Ectodermal cell (in vitro differentiated cells): ENCODE measurements around the gene ARL6.
"Not testable (repeated sequence)": the region's sequence is repeated elsewhere in the genome, so short reads cannot be mapped to it uniquely, and the experiment has no call there.

Experiments used
- H3K27ac ChIP-seq: 2 replicates; pipeline ENCODE4 v1.7.0; 2013; ENCODE audit warnings: mild to moderate bottlenecking, low read depth, low read length; ENCODE audit not compliant: insufficient read depth, poor library complexity, severe bottlenecking
- H3K27me3 ChIP-seq: 2 replicates; pipeline ENCODE4 v1.7.0; 2013; ENCODE audit warnings: mild to moderate bottlenecking, low read length; ENCODE audit not compliant: insufficient read depth, control insufficient read depth, poor library complexity, severe bottlenecking
- H3K36me3 ChIP-seq: one replicate; pipeline ENCODE4 v1.7.0; 2013; ENCODE audit warnings: low read length; ENCODE audit not compliant: control insufficient read depth, insufficient read depth
- H3K4me1 ChIP-seq: one replicate; pipeline ENCODE4 v1.7.0; 2013; ENCODE audit warnings: low read length; ENCODE audit not compliant: control insufficient read depth, insufficient read depth
- H3K4me3 ChIP-seq: 2 replicates; pipeline ENCODE4 v1.7.0; 2013; ENCODE audit warnings: low read depth, low read length, control low read depth; ENCODE audit not compliant: insufficient read depth
- H3K9me3 ChIP-seq: 2 replicates; pipeline ENCODE4 v1.7.0; 2013; ENCODE audit warnings: mild to moderate bottlenecking, low read length, moderate library complexity; ENCODE audit not compliant: control insufficient read depth
- WGBS, 2 experiments: methylation state at CpG; one replicate each; pipeline ENCODE4 v1.1.7; 2013; ENCODE audit warnings: missing lambda C conversion rate in 2 of 2; 5-methylcytosine and 5-hydroxymethylcytosine counted together

The ARL6 gene

DNA sequence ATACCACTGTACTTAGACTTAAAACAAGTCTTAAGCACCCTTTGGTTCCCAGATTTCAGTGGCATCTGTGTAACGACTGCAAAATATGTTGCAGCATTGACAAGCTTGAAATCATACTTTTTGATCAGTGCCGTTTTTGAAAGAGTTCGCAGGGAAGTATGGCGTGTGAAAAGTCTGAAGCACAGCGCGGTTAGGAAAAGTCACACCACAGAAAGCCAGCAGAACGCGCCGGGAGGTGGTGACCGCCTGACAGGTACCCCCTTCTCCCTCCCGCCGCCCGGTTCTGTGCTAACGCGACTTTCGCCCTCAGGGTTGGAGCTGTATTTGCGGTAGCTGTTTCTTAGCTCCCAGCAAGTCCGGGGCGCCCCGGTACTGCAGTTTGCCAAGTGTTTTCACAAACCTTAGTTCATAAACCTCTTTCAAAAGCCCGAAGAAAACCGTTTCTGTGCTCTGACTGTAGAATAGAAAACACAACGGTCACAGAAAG lies 56.8 kb downstream of the ARL6 start:
- Histone ChIP-seq H3K9me3 (no peaks in the 10 kb centered on the region), H3K4me1 (peaks cover 3% of the 10 kb centered on the region), H3K27me3 (peaks cover 43% of the 10 kb centered on the region), H3K27ac (no peak overlapping the region), H3K4me3 (peak overlapping the region; percentile 68), H3K36me3 (no peaks in the 10 kb centered on the region)
- WGBS, 2 experiments: 3% methylated on average over 23 of the region's 23 CpGs

DNA sequence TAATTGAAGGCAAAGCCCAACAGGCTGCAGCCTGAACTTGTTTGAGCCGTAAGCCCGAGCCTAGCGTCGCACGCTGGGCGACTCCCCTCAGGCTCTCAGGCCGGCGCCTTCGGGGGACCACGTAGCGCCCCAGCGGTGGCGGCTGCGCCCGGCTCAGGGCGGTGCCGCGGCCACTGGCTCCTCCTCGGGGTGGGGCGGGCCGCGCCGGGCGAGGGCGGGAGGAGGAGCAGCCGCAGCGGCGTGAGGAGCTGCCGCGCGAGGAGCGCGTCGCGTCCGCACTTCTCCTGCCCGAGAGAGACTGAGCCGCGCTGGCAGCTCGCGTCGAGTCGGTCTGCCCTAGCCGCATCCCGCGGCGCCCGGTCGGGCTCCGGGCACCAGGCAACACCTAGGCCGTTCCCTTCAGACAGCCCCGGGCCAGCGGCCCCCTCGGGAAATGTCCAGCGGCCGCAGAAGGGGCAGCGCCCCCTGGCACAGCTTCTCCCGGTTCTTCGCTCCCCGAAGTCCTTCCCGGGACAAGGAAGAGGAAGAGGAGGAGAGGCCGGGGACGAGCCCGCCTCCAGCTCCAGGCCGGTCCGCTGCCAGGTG lies 57.3 kb downstream of the ARL6 start, which contains the start of gene CRYBG3:
CRYBG3 (plus strand) TSS at position 238 of the 585 bp plus-strand sequence; CDS start at position 434, 196 bp downstream.
- 0 to 1% methylated on average over 66 of the region's 66 CpGs for WGBS, 2 experiments
- Histone ChIP-seq H3K27me3 (peaks cover 43% of the 10 kb centered on the region), H3K36me3 (no peaks in the 10 kb centered on the region), H3K4me1 (peaks cover 3% of the 10 kb centered on the region), H3K4me3 (peak within 1 kb of the TSS; percentile 68), H3K9me3 (no peaks in the 10 kb centered on the region), H3K27ac (no peak within 1 kb of the TSS)

DNA sequence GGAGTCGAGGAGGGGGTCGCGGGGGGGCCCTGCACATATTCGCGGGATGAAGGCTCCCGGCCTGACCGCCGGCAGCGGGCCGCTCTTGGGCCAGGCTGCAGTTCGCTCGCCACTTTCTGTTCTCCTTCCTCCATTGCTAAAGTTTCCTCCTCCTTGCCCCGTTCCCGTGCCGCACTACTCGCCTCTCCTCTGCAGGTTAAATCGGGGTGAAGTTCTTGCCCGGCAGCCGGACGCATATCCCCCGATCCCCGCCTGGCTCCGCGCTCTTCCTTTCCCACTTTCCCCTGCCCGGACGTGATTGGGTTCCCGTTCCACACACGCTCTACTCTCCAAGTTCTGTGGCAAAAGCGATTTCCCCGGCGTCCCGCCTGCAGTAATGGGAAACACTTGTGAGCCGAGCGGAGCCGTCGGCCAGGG lies 57.8 kb downstream of the ARL6 start:
- peaks cover 43% of the 10 kb centered on the region for H3K27me3 ChIP-seq
- peaks cover 3% of the 10 kb centered on the region for H3K4me1 ChIP-seq
- H3K4me3 ChIP-seq: peak overlapping the region; percentile 68
- no peak overlapping the region for H3K27ac ChIP-seq
- no peaks in the 10 kb centered on the region for H3K9me3 ChIP-seq
- WGBS, 2 experiments: 0% methylated on average over 36 of the region's 36 CpGs
- H3K36me3 ChIP-seq: no peaks in the 10 kb centered on the region

DNA sequence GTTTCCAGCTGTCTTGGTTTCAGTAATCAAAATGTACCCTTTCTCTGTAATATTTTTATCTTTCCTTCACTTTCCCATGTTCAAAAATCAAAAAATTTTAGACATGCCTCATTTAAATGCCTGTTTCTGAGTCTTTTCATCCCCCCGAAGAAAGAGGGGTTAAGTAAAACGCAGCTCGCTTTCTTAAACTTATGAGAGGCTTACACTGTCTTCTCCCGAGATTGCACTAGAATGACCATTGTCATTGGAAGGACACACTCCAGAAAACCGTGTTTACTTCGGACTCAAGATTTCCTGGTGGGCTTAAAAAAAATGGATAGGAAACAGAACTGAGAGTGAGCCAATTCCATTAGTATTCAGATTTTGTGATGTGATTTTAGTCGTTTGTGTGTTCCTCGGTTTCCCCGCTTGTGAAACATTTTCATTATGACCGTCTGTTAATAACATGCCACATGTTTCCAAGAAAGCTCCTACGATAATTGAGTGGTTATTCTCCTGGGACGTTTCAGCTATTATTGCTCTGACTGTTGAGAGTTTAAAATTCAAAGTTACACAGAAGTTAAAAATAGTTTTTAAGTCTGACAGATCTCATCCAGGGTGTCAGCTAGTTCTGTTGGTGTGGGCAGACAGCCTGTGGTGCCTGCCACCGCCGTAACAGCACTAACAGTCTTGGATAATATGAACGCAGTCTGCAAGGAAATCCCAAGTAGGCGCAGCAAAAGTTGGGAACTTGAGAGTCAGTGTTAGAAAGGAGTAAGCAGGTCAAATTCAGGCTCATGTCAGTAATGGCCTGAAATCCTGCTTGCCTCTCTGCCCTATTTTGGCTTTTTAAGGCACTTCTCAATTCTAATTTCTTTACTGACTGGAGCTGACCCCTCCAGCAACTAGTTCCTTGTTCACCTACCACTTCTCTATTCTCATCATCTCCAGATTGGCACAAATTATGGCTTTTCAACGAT lies 58.8 kb downstream of the ARL6 start:
- no peak overlapping the region for H3K27ac ChIP-seq
- peak overlapping the region; percentile 68 for H3K4me3 ChIP-seq
- WGBS, 2 experiments: 72 to 74% methylated on average over 17 of the region's 17 CpGs
- peaks cover 3% of the 10 kb centered on the region for H3K4me1 ChIP-seq
- no peaks in the 10 kb centered on the region for H3K9me3 ChIP-seq
- no peaks in the 10 kb centered on the region for H3K36me3 ChIP-seq
- peaks cover 43% of the 10 kb centered on the region for H3K27me3 ChIP-seq

DNA sequence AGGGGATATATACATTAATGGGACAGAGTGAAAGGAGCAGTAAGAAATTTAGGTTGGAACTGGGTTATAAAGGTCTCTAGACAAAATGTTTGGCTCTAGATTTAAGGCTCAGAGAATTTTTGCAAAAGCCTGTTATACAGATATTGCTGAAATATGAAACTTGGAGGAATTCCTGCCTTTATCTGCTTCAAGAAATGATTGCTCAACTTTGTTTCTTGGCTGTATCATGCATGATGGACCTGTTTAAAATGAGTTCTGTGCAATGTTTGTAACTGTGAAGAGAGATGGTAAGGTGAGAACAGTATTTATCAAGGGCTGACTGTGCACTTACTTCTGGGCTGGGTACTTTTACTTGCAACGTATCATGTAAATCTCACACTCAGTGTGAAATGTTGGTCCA lies 60.5 kb downstream of the ARL6 start:
- WGBS, 2 experiments: 93 to 98% methylated on average over 1 of the region's 1 CpG
- Histone ChIP-seq H3K9me3 (no peaks in the 10 kb centered on the region), H3K4me3 (no peak overlapping the region), H3K27ac (no peak overlapping the region), H3K4me1 (peaks cover 3% of the 10 kb centered on the region), H3K27me3 (peaks cover 37% of the 10 kb centered on the region), H3K36me3 (no peaks in the 10 kb centered on the region)

DNA sequence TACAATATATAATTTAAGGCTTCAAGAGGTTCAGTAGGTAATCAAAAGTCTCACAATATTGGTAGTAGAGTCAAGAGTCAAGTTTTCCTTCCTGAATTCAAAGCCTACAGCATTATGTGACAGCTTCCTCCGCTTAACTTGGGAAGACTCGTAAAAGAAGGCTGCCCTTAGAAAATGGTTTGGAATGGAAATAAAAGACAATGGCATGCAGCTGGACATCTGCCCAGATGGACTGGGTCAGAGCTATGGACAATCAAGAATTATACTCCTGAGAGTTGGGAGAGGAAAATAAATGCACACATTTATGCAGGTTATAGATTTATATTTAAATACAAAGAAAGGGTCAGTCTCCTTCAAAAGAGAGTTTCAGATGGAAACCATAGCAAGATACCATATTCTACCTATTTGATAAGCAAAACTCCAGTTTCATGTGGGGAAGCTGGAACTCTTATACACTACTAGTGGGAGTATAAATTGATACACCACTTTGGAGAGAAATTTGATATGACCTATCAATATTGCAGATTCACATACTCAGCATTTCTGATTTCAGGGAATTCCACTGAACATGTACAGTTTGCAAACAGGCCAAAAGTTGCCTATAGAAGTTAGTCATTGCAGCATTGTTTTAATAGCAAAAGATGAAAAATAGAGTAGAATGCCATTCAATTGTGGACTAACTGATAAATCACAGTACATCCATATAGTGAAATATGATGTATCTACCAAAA lies 63.3 kb downstream of the ARL6 start:
- Histone ChIP-seq H3K4me1 (peaks cover 3% of the 10 kb centered on the region), H3K27ac (no peak overlapping the region), H3K36me3 (no peaks in the 10 kb centered on the region), H3K27me3 (peaks cover 11% of the 10 kb centered on the region), H3K4me3 (no peak overlapping the region), H3K9me3 (no peaks in the 10 kb centered on the region)
- 88 to 100% methylated on average over 2 of the region's 2 CpGs for WGBS, 2 experiments

DNA sequence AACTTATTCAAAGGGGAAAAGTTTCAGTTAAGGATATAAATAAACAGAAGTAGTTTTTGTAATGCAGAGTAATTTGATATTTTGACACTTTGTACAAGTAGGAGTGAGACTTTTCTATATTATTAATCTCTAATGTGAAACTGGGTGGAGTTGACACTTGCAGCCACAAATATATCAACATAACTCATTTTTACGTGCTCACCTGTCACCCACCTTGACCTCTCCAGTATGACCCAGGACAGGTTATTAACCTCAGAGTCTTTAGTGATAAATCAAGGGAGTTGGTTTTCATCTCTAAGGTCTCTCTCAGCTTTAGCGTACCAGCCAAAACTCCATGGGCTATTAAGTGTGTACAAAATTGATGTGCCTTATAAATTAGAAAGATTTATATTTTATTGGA lies 64.6 kb downstream of the ARL6 start:
- Histone ChIP-seq H3K4me3 (no peak overlapping the region), H3K27ac (no peak overlapping the region), H3K9me3 (no peaks in the 10 kb centered on the region), H3K4me1 (no peaks in the 10 kb centered on the region), H3K36me3 (no peaks in the 10 kb centered on the region), H3K27me3 (no peaks in the 10 kb centered on the region)
- 100% methylated on average over 1 to 2 of the region's 2 CpGs for WGBS, 2 experiments

DNA sequence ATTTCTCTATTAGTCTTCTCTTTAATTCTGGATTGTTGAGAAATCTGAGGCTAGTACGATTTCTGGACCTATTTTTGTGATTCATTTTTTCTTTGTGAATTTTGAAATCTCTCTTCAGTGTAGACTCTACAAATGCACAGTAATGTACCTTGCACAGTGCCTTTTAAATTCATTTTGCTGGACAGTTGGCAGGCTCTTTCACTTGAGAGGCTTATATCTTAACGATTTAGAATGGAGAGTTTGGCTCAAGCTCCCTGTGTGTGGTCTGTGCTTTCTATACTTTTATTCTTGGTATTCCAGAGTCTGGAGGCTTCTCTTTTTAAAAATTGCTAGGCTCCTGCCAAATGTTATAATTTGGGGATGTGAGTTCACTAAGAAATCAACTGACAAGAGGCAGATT lies 66.1 kb downstream of the ARL6 start:
- no peak overlapping the region for H3K27ac ChIP-seq
- no peaks in the 10 kb centered on the region for H3K9me3 ChIP-seq
- no peaks in the 10 kb centered on the region for H3K36me3 ChIP-seq
- H3K4me1 ChIP-seq: no peaks in the 10 kb centered on the region
- no peaks in the 10 kb centered on the region for H3K27me3 ChIP-seq
- H3K4me3 ChIP-seq: no peak overlapping the region
- WGBS, 2 experiments: 91 to 100% methylated on average over 1 to 2 of the region's 2 CpGs

DNA sequence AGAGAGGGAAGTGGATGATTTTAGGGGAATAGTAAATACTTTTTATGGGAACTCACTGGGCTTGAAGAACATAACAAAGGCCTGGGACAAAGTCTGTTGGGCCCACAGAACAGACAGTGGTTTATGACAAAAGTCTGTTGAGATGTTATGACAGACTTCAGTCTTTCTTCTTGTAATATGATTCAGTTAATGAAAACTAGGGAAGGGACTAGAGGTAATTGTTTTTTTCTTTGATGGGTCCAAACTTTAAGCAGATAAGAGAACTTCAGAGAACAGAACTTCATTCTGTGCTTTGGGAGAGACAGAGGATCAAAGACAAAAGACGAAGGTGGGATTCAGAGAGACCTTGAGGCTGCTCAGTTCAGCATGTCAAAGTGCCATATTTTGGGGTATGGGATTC lies 66.6 kb downstream of the ARL6 start:
- Histone ChIP-seq H3K4me1 (no peaks in the 10 kb centered on the region), H3K4me3 (no peak overlapping the region), H3K27me3 (no peaks in the 10 kb centered on the region), H3K9me3 (no peaks in the 10 kb centered on the region), H3K36me3 (no peaks in the 10 kb centered on the region), H3K27ac (no peak overlapping the region)
- WGBS, 2 experiments: 97 to 100% methylated on average over 1 of the region's 1 CpG

DNA sequence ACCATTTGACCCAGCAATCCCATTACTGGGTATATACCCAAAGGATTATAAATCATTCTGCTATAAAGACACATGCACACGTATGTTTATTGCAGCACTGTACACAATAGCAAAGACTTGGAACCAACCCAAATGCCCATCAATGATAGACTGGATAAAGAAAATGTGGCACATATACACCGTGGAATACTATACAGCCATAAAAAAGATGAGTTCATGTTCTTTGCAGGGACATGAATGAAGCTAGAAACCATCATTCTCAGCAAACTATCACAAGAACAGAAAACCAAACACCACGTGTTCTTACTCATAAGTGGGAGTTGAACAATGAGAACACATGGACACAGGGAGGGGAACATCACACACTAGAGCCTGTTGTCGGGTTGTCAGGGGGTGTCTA lies 68.6 kb downstream of the ARL6 start:
- not testable (repeated sequence) for H3K4me3 ChIP-seq, H3K4me1 ChIP-seq, H3K27me3 ChIP-seq, H3K36me3 ChIP-seq, H3K9me3 ChIP-seq, H3K27ac ChIP-seq
- WGBS, 2 experiments: 86 to 95% methylated on average over 2 to 3 of the region's 4 CpGs
